Thoracic aorta (tissue), 2 donors: ENCODE results near the gene NPAS3. TPM values are rescaled to one million over a fixed set of nuclear protein-coding genes. Genes with fewer than 3 reads are reported as not detected.
A peak's percentile ranks its signal among the peaks of the same experiment; 100 is the strongest.

ENCODE experiments used
- ATAC-seq: fragments of 150-250 bp; one replicate; pipeline ENCODE4 v1.8.0; 2017; ENCODE audit warnings: low read depth; ENCODE audit not compliant: insufficient number of reproducible peaks, low FRiP score
- DNase-seq: peaks from one replicate; pipeline ENCODE4 v3.0.0-alpha.2; 2020; ENCODE audit warnings: low spot score
- H3K27ac ChIP-seq, 2 donors: fragments of 200-600 bp; sonication (generic); 1 replicate in 1 of 2; 2 replicates in 1 of 2; pipeline ENCODE4 v1.5.1; 2016; ENCODE audit warnings: mild to moderate bottlenecking in 2 of 2, moderate library complexity in 2 of 2
- H3K27me3 ChIP-seq: fragments of 200-600 bp; sonication (generic); replicated peaks from 2 replicates; pipeline ENCODE4 v1.6.0; 2016; ENCODE audit warnings: mild to moderate bottlenecking; ENCODE audit not compliant: insufficient read depth
- H3K36me3 ChIP-seq: fragments of 200-600 bp; sonication (generic); one replicate; pipeline ENCODE4 v1.5.1; 2016
- H3K4me1 ChIP-seq, 2 donors: fragments of 200-600 bp; sonication (generic); 1 replicate in 1 of 2; 2 replicates in 1 of 2; pipeline versions ENCODE4 v1.5.1 to v1.6.0; 2016; ENCODE audit warnings: low read depth in 2 of 2, mild to moderate bottlenecking in 1 of 2; ENCODE audit not compliant: control insufficient read depth in 1 of 2
- H3K4me3 ChIP-seq: fragments of 200-600 bp; sonication (generic); 2 replicates; pipeline ENCODE4 v1.5.1; 2016; ENCODE audit warnings: mild to moderate bottlenecking
- H3K9me3 ChIP-seq: fragments of 200-600 bp; sonication (generic); 2 replicates; pipeline ENCODE4 v1.5.1; 2016
- total RNA-seq, 2 donors: library from RNA; depleted of rRNA; stranded (reverse); fragments of >200 nt; gene quantifications; one replicate each; pipeline versions ENCODE4 v1.1.0 to v1.2.3, GENCODE V29; 2016
- TF ChIP-seq, protein P1 (sequence below): fragments of 200-600 bp; sonication (generic); IDR thresholded peaks from one replicate; pipeline ENCODE4 v1.5.1; 2019; ENCODE audit warnings: antibody characterized with exemption

NPAS3 gene
- total RNA-seq, 2 donors from 2014 or later = 1.1 TPM; not detected in 1

DNA sequence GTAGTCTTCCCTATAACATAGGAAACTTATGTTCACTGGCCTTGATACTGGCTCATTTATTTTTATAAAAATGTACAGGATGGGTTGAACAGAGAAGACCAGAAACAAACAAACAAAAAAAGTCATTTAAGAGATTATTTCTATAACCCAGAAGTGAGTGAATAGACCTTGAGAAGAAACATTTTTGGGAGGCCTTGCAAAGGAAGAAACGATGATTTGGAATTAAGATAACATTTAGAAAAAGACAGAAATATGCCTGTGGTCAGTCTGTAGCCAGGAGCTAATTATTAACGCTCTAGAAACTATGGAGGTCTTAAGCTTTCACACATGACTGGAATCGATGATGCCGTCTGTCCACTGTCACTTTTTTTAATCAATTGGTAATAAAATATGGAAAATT, 748.2 kb downstream of the NPAS3 start:
- no peaks in the 10 kb centered on the region for H3K36me3 ChIP-seq
- no peaks in the 10 kb centered on the region for H3K27me3 ChIP-seq
- H3K27ac ChIP-seq = no peak overlapping the region
- H3K4me3 ChIP-seq = no peak overlapping the region
- H3K9me3 ChIP-seq = no peaks in the 10 kb centered on the region
- TF ChIP-seq, protein P1, sequence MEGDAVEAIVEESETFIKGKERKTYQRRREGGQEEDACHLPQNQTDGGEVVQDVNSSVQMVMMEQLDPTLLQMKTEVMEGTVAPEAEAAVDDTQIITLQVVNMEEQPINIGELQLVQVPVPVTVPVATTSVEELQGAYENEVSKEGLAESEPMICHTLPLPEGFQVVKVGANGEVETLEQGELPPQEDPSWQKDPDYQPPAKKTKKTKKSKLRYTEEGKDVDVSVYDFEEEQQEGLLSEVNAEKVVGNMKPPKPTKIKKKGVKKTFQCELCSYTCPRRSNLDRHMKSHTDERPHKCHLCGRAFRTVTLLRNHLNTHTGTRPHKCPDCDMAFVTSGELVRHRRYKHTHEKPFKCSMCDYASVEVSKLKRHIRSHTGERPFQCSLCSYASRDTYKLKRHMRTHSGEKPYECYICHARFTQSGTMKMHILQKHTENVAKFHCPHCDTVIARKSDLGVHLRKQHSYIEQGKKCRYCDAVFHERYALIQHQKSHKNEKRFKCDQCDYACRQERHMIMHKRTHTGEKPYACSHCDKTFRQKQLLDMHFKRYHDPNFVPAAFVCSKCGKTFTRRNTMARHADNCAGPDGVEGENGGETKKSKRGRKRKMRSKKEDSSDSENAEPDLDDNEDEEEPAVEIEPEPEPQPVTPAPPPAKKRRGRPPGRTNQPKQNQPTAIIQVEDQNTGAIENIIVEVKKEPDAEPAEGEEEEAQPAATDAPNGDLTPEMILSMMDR = no peak
- peaks cover 6 to 14% of the 10 kb centered on the region in 2 donors for H3K4me1 ChIP-seq
- ATAC-seq (no peak), DNase-seq (no peak)

DNA sequence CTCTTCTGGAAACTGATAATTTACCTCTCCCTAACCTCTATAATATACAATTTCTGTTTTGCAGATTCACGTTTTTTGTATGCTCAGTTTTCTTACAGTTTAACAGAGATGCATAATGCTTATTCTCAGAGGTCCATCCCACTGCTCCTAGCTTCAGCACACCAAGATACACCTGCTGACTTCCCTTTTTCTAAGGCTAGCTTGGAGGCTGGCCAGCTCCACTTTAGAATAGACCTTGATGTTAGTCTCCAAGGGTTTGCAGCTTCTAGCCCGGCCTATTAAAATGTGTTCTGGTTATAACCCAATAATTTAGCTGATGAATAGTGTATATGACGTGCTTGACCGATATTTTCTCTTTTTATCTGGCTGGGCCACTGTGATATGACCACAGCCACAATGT, 751.0 kb downstream of the NPAS3 start:
- TF ChIP-seq, protein P1 = no peak
- H3K27ac ChIP-seq = no peak overlapping the region
- ATAC-seq = no peak
- DNase-seq = no peak
- no peaks in the 10 kb centered on the region for H3K27me3 ChIP-seq
- H3K9me3 ChIP-seq = no peaks in the 10 kb centered on the region
- peaks cover 11 to 19% of the 10 kb centered on the region in 2 donors for H3K4me1 ChIP-seq
- H3K36me3 ChIP-seq = no peaks in the 10 kb centered on the region
- H3K4me3 ChIP-seq = no peak overlapping the region

DNA sequence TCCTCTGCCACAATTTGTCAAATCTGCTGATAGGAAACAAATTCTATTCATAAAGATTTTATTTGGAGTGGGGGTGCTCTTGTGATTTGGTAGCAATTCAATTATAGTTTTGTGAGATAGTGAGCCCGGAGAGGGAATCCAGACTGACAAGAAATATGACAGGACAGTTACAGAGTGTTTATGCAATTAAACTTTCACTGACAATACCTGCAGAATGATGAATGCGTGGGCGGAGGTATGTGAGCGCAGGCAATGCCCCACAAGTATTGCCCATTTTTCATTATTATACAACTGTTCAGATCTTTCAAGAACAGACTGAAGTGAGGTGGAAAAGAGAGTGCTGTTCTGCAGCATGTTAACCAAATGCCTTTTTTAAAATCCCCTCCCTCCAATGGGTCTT, 753.2 kb downstream of the NPAS3 start:
- no peaks in the 10 kb centered on the region for H3K36me3 ChIP-seq
- H3K9me3 ChIP-seq = no peaks in the 10 kb centered on the region
- ATAC-seq (no peak), DNase-seq (no peak)
- no peaks in the 10 kb centered on the region for H3K27me3 ChIP-seq
- no peak overlapping the region for H3K4me3 ChIP-seq
- TF ChIP-seq, protein P1 = no peak
- H3K4me1 ChIP-seq = peaks cover 11 to 15% of the 10 kb centered on the region in 2 donors
- H3K27ac ChIP-seq = no peak overlapping the region

DNA sequence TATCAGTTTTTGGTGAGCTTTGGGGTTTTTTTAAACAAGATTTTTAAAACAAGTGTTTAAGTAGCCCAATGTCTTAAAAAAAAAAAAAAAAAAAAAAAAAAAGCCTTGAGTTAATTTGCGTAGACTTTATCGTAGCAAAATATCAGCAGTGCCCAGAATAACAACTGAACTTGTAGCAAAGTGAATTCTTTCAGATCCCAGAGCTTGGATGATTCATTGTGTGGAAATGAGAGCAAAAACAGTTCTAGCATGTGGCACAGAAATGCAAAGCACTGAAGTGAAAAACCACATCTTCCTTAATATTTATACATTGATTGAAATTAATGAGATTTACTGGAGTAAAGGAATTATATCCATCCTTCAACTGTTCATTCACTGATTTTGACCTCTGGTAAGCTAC, 754.1 kb downstream of the NPAS3 start:
- peaks cover 11 to 15% of the 10 kb centered on the region in 2 donors for H3K4me1 ChIP-seq
- no peak overlapping the region for H3K27ac ChIP-seq
- no peaks in the 10 kb centered on the region for H3K36me3 ChIP-seq

DNA sequence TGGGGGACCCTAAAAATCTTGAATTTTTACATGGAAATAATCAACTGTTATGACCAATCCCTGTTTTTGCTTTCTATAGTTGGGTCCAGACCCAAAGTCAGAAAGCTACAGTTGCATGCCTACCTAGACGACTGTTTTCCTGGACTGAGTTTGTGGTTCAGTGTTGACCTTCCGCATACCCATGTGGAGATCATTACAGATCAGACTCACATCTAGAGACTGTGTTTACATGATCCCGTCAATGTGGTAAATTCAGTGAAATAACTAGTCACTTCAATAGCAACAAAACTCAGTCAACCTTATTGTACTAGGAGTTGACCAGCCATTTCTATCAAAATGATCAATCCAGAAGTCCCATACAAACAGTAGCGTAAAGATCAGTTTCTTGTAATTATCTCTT, 754.6 kb downstream of the NPAS3 start:
- TF ChIP-seq, protein P1 = no peak
- Histone ChIP-seq H3K27ac (no peak overlapping the region), H3K36me3 (no peaks in the 10 kb centered on the region), H3K27me3 (no peaks in the 10 kb centered on the region), H3K4me1 (peaks cover 11 to 15% of the 10 kb centered on the region in 2 donors), H3K9me3 (no peaks in the 10 kb centered on the region), H3K4me3 (no peak overlapping the region)
- DNase-seq (no peak), ATAC-seq (no peak)

More for the DNA sequence above, 754.1 kb downstream of the NPAS3 start:
- DNase-seq (no peak), ATAC-seq (peak; percentile 83)
- Histone ChIP-seq H3K27me3 (no peaks in the 10 kb centered on the region), H3K9me3 (no peaks in the 10 kb centered on the region), H3K4me3 (no peak overlapping the region)
- TF ChIP-seq, protein P1 = no peak
